Measurements from ENCODE around the gene SNORC.

- TF ChIP-seq, protein P1, sequence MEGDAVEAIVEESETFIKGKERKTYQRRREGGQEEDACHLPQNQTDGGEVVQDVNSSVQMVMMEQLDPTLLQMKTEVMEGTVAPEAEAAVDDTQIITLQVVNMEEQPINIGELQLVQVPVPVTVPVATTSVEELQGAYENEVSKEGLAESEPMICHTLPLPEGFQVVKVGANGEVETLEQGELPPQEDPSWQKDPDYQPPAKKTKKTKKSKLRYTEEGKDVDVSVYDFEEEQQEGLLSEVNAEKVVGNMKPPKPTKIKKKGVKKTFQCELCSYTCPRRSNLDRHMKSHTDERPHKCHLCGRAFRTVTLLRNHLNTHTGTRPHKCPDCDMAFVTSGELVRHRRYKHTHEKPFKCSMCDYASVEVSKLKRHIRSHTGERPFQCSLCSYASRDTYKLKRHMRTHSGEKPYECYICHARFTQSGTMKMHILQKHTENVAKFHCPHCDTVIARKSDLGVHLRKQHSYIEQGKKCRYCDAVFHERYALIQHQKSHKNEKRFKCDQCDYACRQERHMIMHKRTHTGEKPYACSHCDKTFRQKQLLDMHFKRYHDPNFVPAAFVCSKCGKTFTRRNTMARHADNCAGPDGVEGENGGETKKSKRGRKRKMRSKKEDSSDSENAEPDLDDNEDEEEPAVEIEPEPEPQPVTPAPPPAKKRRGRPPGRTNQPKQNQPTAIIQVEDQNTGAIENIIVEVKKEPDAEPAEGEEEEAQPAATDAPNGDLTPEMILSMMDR (IDR thresholded peaks at IDR 0.05): no peak
- no peak for TF ChIP-seq POLR2A (IDR thresholded peaks at IDR 0.05)
Measured at GRCh38 chr2:232892221-232892620, 22.2 kb downstream of the SNORC start.

All from adrenal gland (tissue), 5 donors.